Upper lobe of left lung (tissue), 4 donors: ENCODE measurements around the gene TMEM273.

ENCODE experiments used
- POLR2A ChIP-seq, 4 donors: fragments of 450-650 bp; IDR thresholded peaks; one replicate each; pipeline ENCODE4 v1.5.1; 2016 to 2017; ENCODE audit warnings: antibody characterized with exemption in 4 of 4, mild to moderate bottlenecking in 2 of 4
- TF ChIP-seq, protein P1 (sequence below), 6 experiments: fragments of 450-650 bp in 4 of 6; fragments of 200-600 bp in 2 of 6; sonication (generic) in 2 of 6; IDR thresholded peaks; one replicate each; pipeline ENCODE4 v1.5.1; 2016 to 2019; ENCODE audit warnings: antibody characterized with exemption in 6 of 6

- no peak for TF ChIP-seq POLR2A (IDR thresholded peaks at IDR 0.05)
- TF ChIP-seq, protein P1, sequence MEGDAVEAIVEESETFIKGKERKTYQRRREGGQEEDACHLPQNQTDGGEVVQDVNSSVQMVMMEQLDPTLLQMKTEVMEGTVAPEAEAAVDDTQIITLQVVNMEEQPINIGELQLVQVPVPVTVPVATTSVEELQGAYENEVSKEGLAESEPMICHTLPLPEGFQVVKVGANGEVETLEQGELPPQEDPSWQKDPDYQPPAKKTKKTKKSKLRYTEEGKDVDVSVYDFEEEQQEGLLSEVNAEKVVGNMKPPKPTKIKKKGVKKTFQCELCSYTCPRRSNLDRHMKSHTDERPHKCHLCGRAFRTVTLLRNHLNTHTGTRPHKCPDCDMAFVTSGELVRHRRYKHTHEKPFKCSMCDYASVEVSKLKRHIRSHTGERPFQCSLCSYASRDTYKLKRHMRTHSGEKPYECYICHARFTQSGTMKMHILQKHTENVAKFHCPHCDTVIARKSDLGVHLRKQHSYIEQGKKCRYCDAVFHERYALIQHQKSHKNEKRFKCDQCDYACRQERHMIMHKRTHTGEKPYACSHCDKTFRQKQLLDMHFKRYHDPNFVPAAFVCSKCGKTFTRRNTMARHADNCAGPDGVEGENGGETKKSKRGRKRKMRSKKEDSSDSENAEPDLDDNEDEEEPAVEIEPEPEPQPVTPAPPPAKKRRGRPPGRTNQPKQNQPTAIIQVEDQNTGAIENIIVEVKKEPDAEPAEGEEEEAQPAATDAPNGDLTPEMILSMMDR (IDR thresholded peaks at IDR 0.05): no peak
Observed at GRCh38 chr10:49154641-49155040, 33.5 kb downstream of the TMEM273 start.
